Neural cell (in vitro differentiated cells): Measurements from ENCODE around the gene RNF125. TPM values are rescaled to one million over a fixed set of nuclear protein-coding genes. Genes with fewer than 3 reads are reported as not detected.

Experiments used
- H2AFZ ChIP-seq: fragments of 200-600, 300-800 bp; sonication (generic), shearing (Covaris generic); 2 replicates; pipeline ENCODE4 v1.6.0; 2014; ENCODE audit warnings: low read depth, mild to moderate bottlenecking, antibody characterized with exemption, low read length, moderate library complexity
- H3F3A ChIP-seq: fragments of 200-600 bp; shearing (Covaris generic); 2 replicates; pipeline ENCODE4 v1.6.1; 2016; ENCODE audit warnings: mild to moderate bottlenecking, moderate library complexity, mixed read lengths, antibody characterized with exemption, low read length; ENCODE audit not compliant: insufficient read depth, poor library complexity, severe bottlenecking
- H3K27ac ChIP-seq: fragments of 200-600, 300-800 bp; sonication (generic), shearing (Covaris generic); 2 replicates; pipeline ENCODE4 v1.5.1; 2014; ENCODE audit warnings: mild to moderate bottlenecking, low read length, moderate library complexity
- H3K27me3 ChIP-seq: fragments of 300-800, 200-600 bp; sonication (generic), shearing (Covaris generic); 2 replicates; pipeline ENCODE4 v1.6.0; 2014; ENCODE audit warnings: mild to moderate bottlenecking, low read depth, low read length, moderate library complexity; ENCODE audit not compliant: insufficient read depth
- H3K36me3 ChIP-seq: fragments of 300-800, 200-600 bp; sonication (generic), shearing (Covaris generic); 2 replicates; pipeline ENCODE4 v1.5.1; 2014; ENCODE audit warnings: mild to moderate bottlenecking, antibody characterized with exemption, low read length, moderate library complexity; ENCODE audit not compliant: insufficient read depth
- H3K4me2 ChIP-seq: fragments of 300-800, 200-600 bp; sonication (generic), shearing (Covaris generic); 2 replicates; pipeline ENCODE4 v1.6.0; 2014; ENCODE audit warnings: mild to moderate bottlenecking, low read length
- H3K4me3 ChIP-seq: fragments of 300-800, 200-600 bp; sonication (generic), shearing (Covaris generic); 2 replicates; pipeline ENCODE4 v1.5.1; 2014; ENCODE audit warnings: mild to moderate bottlenecking, low read length, moderate library complexity
- H3K79me2 ChIP-seq: fragments of 200-600 bp; shearing (Covaris generic); replicated peaks from 2 replicates; pipeline ENCODE4 v1.6.0; 2014; ENCODE audit warnings: mild to moderate bottlenecking, low read length, moderate library complexity; ENCODE audit not compliant: insufficient read depth
- H3K9ac ChIP-seq: fragments of 300-800, 200-600 bp; sonication (generic), shearing (Covaris generic); 2 replicates; pipeline ENCODE4 v1.6.1; 2016; ENCODE audit warnings: mild to moderate bottlenecking, low read length, mixed read lengths
- H3K9me2 ChIP-seq: fragments of 200-600 bp; shearing (Covaris generic); 2 replicates; pipeline ENCODE4 v1.6.1; 2016; ENCODE audit warnings: mild to moderate bottlenecking, low read length, mixed read lengths; ENCODE audit not compliant: insufficient read depth
- H3K9me3 ChIP-seq: fragments of 200-600, 300-800 bp; sonication (generic), shearing (Covaris generic); 2 replicates; pipeline ENCODE4 v1.6.1; 2016; ENCODE audit warnings: mild to moderate bottlenecking, mixed run types, low read length, moderate library complexity, mixed read lengths
- H4K20me1 ChIP-seq: fragments of 200-600 bp; shearing (Covaris generic); 2 replicates; pipeline ENCODE4 v1.6.1; 2016; ENCODE audit warnings: mild to moderate bottlenecking, mixed run types; ENCODE audit not compliant: insufficient read depth
- EP300 ChIP-seq: fragments of 450-650 bp; conservative IDR thresholded peaks from 2 replicates; pipeline ENCODE4 v1.6.1; 2014; ENCODE audit warnings: antibody characterized with exemption, mild to moderate bottlenecking, moderate library complexity; ENCODE audit not compliant: poor library complexity, severe bottlenecking
- EZH2 ChIP-seq: fragments of 200-600, 300-800 bp; shearing (Covaris generic), sonication (generic); IDR thresholded peaks from 2 replicates; pipeline ENCODE4 v1.6.1; 2014; ENCODE audit warnings: antibody characterized with exemption, low read length, borderline replicate concordance, mild to moderate bottlenecking; ENCODE audit not compliant: insufficient read depth, poor library complexity, severe bottlenecking
- MXI1 ChIP-seq: fragments of 450-650 bp; conservative IDR thresholded peaks from 2 replicates; pipeline ENCODE4 v1.6.1; 2014; ENCODE audit warnings: antibody characterized with exemption, mild to moderate bottlenecking; ENCODE audit not compliant: poor library complexity, severe bottlenecking
- POLR2AphosphoS5 ChIP-seq: IDR thresholded peaks from 2 replicates; pipeline ENCODE4 v1.6.1; 2012
- RAD21 ChIP-seq: fragments of 450-650 bp; conservative IDR thresholded peaks from 2 replicates; pipeline ENCODE4 v1.6.1; 2014; ENCODE audit warnings: antibody characterized with exemption, mild to moderate bottlenecking, moderate library complexity
- SMC3 ChIP-seq: fragments of 450-650 bp; conservative IDR thresholded peaks from 2 replicates; pipeline ENCODE4 v1.6.1; 2014; ENCODE audit warnings: antibody characterized with exemption, mild to moderate bottlenecking, moderate library complexity; ENCODE audit not compliant: poor library complexity
- TAF1 ChIP-seq: IDR thresholded peaks from 2 replicates; pipeline ENCODE4 v1.6.1; 2012; ENCODE audit warnings: low read depth
- polyA plus RNA-seq: library from polyadenylated mRNA; depleted of rRNA; stranded (reverse); fragments of >200 nt; gene quantifications from 2 replicates; pipeline ENCODE4 v1.2.3, GENCODE V29; 2014
- TF ChIP-seq, protein P1 (sequence below): fragments of 450-650 bp; IDR thresholded peaks from 2 replicates; pipeline ENCODE4 v1.5.1; 2014; ENCODE audit warnings: antibody characterized with exemption, mild to moderate bottlenecking, moderate library complexity; ENCODE audit not compliant: poor library complexity, severe bottlenecking
- TF ChIP-seq, protein P2 (sequence below): IDR thresholded peaks from 2 replicates; pipeline ENCODE4 v1.6.1; 2012; ENCODE audit warnings: borderline replicate concordance

RNF125 gene
- polyA plus RNA-seq, 1 donor from 2014 or later = 0.04 TPM

DNA sequence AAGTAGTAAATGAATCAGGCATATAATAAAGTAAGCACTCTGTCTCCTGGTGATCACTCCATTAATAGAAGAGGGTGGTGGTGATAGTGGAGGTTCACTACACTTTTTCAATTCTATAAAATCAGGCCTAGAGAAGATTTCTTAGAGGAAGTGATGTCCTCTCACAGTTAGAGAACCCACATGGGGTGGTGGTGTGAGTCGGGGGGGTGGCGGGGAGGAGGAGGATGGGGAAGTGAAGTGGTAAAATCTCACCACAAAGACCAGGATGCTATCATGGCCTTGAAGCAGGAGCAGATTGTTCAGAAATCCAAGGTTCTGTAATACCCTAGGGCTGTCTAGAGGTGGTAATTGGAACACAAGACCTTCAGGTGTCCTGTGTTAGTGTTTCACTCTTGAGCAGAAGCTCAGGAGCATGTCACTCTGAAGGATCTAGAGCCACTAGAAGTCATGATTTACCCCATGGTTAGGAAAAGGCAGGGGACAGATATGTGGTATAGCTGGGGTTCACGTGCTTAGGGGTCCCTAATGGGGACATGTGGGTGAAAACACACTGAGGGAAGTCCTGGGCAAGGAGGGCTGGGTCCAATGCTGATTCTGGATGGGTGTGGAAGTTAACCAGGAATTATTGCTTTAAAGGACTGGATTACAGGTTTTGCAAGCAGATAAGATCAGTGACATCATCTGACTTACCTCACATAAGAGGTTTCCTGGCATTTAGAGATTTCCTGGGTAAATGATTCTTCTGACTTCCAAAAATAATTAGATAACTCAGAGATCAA lies 31.0 kb downstream of the RNF125 start:
- Histone ChIP-seq H3K27me3 (no peaks in the 10 kb centered on the region), H3K36me3 (no peaks in the 10 kb centered on the region), H3K4me3 (no peak overlapping the region), H3K9ac (no peak overlapping the region), H4K20me1 (no peaks in the 10 kb centered on the region), H3K79me2 (no peaks in the 10 kb centered on the region), H3K27ac (no peak overlapping the region), H3K4me2 (no peak overlapping the region), H3K9me3 (no peaks in the 10 kb centered on the region), H3K9me2 (no peaks in the 10 kb centered on the region), H2AFZ (no peak overlapping the region), H3F3A (no peaks in the 10 kb centered on the region)
- TF ChIP-seq MXI1 (no peak), EP300 (no peak), SMC3 (no peak), EZH2 (no peak), RAD21 (no peak), POLR2AphosphoS5 (no peak), TAF1 (no peak)
- TF ChIP-seq, protein P1, sequence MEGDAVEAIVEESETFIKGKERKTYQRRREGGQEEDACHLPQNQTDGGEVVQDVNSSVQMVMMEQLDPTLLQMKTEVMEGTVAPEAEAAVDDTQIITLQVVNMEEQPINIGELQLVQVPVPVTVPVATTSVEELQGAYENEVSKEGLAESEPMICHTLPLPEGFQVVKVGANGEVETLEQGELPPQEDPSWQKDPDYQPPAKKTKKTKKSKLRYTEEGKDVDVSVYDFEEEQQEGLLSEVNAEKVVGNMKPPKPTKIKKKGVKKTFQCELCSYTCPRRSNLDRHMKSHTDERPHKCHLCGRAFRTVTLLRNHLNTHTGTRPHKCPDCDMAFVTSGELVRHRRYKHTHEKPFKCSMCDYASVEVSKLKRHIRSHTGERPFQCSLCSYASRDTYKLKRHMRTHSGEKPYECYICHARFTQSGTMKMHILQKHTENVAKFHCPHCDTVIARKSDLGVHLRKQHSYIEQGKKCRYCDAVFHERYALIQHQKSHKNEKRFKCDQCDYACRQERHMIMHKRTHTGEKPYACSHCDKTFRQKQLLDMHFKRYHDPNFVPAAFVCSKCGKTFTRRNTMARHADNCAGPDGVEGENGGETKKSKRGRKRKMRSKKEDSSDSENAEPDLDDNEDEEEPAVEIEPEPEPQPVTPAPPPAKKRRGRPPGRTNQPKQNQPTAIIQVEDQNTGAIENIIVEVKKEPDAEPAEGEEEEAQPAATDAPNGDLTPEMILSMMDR = no peak
- TF ChIP-seq, protein P2, sequence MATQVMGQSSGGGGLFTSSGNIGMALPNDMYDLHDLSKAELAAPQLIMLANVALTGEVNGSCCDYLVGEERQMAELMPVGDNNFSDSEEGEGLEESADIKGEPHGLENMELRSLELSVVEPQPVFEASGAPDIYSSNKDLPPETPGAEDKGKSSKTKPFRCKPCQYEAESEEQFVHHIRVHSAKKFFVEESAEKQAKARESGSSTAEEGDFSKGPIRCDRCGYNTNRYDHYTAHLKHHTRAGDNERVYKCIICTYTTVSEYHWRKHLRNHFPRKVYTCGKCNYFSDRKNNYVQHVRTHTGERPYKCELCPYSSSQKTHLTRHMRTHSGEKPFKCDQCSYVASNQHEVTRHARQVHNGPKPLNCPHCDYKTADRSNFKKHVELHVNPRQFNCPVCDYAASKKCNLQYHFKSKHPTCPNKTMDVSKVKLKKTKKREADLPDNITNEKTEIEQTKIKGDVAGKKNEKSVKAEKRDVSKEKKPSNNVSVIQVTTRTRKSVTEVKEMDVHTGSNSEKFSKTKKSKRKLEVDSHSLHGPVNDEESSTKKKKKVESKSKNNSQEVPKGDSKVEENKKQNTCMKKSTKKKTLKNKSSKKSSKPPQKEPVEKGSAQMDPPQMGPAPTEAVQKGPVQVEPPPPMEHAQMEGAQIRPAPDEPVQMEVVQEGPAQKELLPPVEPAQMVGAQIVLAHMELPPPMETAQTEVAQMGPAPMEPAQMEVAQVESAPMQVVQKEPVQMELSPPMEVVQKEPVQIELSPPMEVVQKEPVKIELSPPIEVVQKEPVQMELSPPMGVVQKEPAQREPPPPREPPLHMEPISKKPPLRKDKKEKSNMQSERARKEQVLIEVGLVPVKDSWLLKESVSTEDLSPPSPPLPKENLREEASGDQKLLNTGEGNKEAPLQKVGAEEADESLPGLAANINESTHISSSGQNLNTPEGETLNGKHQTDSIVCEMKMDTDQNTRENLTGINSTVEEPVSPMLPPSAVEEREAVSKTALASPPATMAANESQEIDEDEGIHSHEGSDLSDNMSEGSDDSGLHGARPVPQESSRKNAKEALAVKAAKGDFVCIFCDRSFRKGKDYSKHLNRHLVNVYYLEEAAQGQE = no peak

DNA sequence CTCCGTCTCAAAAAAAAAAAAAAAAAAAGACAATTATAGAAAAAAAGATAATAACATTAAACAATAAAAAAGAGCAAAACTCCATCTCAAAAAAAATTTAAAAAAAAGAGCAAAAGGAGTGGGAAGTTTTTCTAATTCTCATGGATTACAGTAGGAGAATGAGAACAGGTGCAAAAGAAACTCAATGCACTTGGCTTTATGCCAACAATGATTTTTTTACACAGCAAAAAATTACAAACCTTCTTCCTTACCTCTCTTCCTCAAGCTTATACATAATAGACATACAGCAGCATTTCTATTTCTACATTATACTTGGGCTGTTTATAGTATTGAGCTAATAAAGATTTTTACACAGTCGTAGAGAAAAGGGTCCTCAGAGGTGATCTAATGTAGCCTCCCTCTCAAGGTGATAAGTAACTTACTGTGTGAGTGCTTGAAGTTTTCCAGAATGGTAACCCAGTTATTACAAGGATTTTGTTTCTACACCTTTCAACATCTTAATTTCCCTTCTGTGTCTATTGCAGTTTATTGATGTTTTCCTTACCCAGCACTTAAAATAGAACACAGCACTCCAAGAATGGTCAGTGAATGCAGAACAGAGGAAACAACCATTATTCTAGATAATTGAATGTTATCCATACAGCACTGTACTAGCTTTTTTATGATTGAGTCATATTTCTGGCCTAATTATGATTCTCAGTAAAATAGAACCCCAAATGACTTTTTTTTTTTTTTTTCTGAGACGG lies 38.2 kb downstream of the RNF125 start:
- TF ChIP-seq, protein P1 = no peak
- no peak for TF ChIP-seq MXI1
- TF ChIP-seq EZH2 = no peak
- TF ChIP-seq RAD21 = no peak
- no peak for TF ChIP-seq TAF1
- no peaks in the 10 kb centered on the region for H3K79me2 ChIP-seq
- no peaks in the 10 kb centered on the region for H3K9me3 ChIP-seq
- no peak overlapping the region for H3K4me2 ChIP-seq
- H4K20me1 ChIP-seq = no peaks in the 10 kb centered on the region
- H3K9me2 ChIP-seq = no peaks in the 10 kb centered on the region
- H3K27me3 ChIP-seq = no peaks in the 10 kb centered on the region
- no peak overlapping the region for H2AFZ ChIP-seq
- H3K4me3 ChIP-seq = no peak overlapping the region
- H3K9ac ChIP-seq = no peak overlapping the region
- H3F3A ChIP-seq = no peaks in the 10 kb centered on the region
- H3K27ac ChIP-seq = no peak overlapping the region
- H3K36me3 ChIP-seq = no peaks in the 10 kb centered on the region
